SU-DHL-6 (cell line): Measurements from ENCODE around the gene ASB13.

Source experiments
- H2AFZ ChIP-seq: fragments of 200-600 bp; sonication (generic); 2 replicates; pipeline ENCODE4 v1.6.1; 2014; ENCODE audit warnings: low read depth, mild to moderate bottlenecking, moderate library complexity, mixed read lengths, antibody characterized with exemption, low read length; ENCODE audit not compliant: severe bottlenecking
- H3F3A ChIP-seq: fragments of 200-600 bp; shearing (Covaris generic); 2 replicates; pipeline ENCODE4 v1.6.0; 2016; ENCODE audit warnings: antibody characterized with exemption, mild to moderate bottlenecking; ENCODE audit not compliant: insufficient read depth
- H3K27ac ChIP-seq: fragments of 200-600 bp; sonication (generic); 2 replicates; pipeline ENCODE4 v1.5.1; 2016; ENCODE audit warnings: low read depth, mild to moderate bottlenecking, low read length, moderate library complexity, mixed read lengths
- H3K27me3 ChIP-seq: fragments of 200-600 bp; sonication (generic), shearing (Covaris generic); 2 replicates; pipeline ENCODE4 v1.6.0; 2014; ENCODE audit warnings: mild to moderate bottlenecking, low read length
- H3K36me3 ChIP-seq: fragments of 200-600 bp; sonication (generic); 2 replicates; pipeline ENCODE4 v1.6.1; 2014; ENCODE audit warnings: mild to moderate bottlenecking, low read length, mixed read lengths
- H3K4me2 ChIP-seq: fragments of 300-600, 200-600 bp; shearing (Covaris generic), sonication (generic); 2 replicates; pipeline ENCODE4 v1.6.0; 2014; ENCODE audit warnings: low read length, low read depth, mild to moderate bottlenecking; ENCODE audit not compliant: poor library complexity, severe bottlenecking
- H3K4me3 ChIP-seq: fragments of 200-600 bp; sonication (generic); 2 replicates; pipeline ENCODE4 v1.5.1; 2014; ENCODE audit warnings: antibody characterized with exemption, low read length, mild to moderate bottlenecking, mixed read lengths; ENCODE audit not compliant: insufficient read depth, poor library complexity, severe bottlenecking
- H3K79me2 ChIP-seq: fragments of 200-600 bp; sonication (generic); 2 replicates; pipeline ENCODE4 v1.6.1; 2014; ENCODE audit warnings: mild to moderate bottlenecking, low read length, moderate library complexity; ENCODE audit not compliant: insufficient read depth
- H3K9ac ChIP-seq: fragments of 200-600 bp; sonication (generic); 2 replicates; pipeline ENCODE4 v1.7.0; 2014; ENCODE audit warnings: mild to moderate bottlenecking, low read length
- H3K9me2 ChIP-seq: fragments of 200-600 bp; sonication (generic); replicated peaks from 2 replicates; pipeline ENCODE4 v1.6.1; 2014; ENCODE audit warnings: low read length; ENCODE audit not compliant: insufficient read depth
- H3K9me3 ChIP-seq: fragments of 200-600 bp; sonication (generic); 2 replicates; pipeline ENCODE4 v1.6.1; 2014; ENCODE audit warnings: low read length, mixed read lengths; ENCODE audit not compliant: insufficient read depth
- H4K20me1 ChIP-seq: fragments of 200-600 bp; sonication (generic); 2 replicates; pipeline ENCODE4 v1.6.1; 2014; ENCODE audit warnings: low read depth, mild to moderate bottlenecking, antibody characterized with exemption, low read length, moderate library complexity, mixed read lengths
- CTCF ChIP-seq: fragments of 200-600 bp; sonication (generic); IDR thresholded peaks from one replicate; pipeline ENCODE4 v1.5.1; 2017; ENCODE audit warnings: antibody characterized with exemption, mild to moderate bottlenecking, low read length, moderate library complexity; ENCODE audit not compliant: insufficient read depth, poor library complexity, severe bottlenecking
- EZH2phosphoT487 ChIP-seq: fragments of 200-600 bp; sonication (generic), shearing (Covaris generic); conservative IDR thresholded peaks from 2 replicates; pipeline ENCODE4 v1.6.1; 2018; ENCODE audit warnings: mild to moderate bottlenecking, antibody characterized with exemption, low read length, moderate library complexity, mixed read lengths

The ASB13 gene

GRCh38 chr10:5647507-5648240, 18.7 kb downstream of the ASB13 start:
- Histone ChIP-seq H3K4me3 (no peak overlapping the region), H3K27me3 (no peaks in the 10 kb centered on the region), H3K9ac (no peak overlapping the region), H3K79me2 (no peaks in the 10 kb centered on the region), H3K9me2 (no peaks in the 10 kb centered on the region), H4K20me1 (no peaks in the 10 kb centered on the region), H3K4me2 (no peak overlapping the region), H3F3A (no peaks in the 10 kb centered on the region), H3K27ac (no peak overlapping the region), H3K9me3 (no peaks in the 10 kb centered on the region), H3K36me3 (no peaks in the 10 kb centered on the region; the same call in 1 of the 2 replicates), H2AFZ (no peak overlapping the region)
- TF ChIP-seq EZH2phosphoT487 (no peak), CTCF (no peak)

GRCh38 chr10:5645944-5646617, 20.3 kb downstream of the ASB13 start:
- no peaks in the 10 kb centered on the region for H3K79me2 ChIP-seq
- TF ChIP-seq EZH2phosphoT487 = no peak
- TF ChIP-seq CTCF = no peak
- H3K4me2 ChIP-seq = peak overlapping the region; percentile 18
- 0 out of 2 replicates have a peak overlapping the region, but pooled peaks have one; percentile 11 for H3K9ac ChIP-seq
- H2AFZ ChIP-seq = no peak overlapping the region
- H4K20me1 ChIP-seq = no peaks in the 10 kb centered on the region
- no peaks in the 10 kb centered on the region for H3K27me3 ChIP-seq
- H3K36me3 ChIP-seq = no peaks in the 10 kb centered on the region; the same call in 1 of the 2 replicates
- peak overlapping the region; percentile 25 for H3K27ac ChIP-seq
- no peak overlapping the region for H3K4me3 ChIP-seq
- no peaks in the 10 kb centered on the region for H3K9me3 ChIP-seq
- H3F3A ChIP-seq = no peaks in the 10 kb centered on the region
- no peaks in the 10 kb centered on the region for H3K9me2 ChIP-seq

DNA sequence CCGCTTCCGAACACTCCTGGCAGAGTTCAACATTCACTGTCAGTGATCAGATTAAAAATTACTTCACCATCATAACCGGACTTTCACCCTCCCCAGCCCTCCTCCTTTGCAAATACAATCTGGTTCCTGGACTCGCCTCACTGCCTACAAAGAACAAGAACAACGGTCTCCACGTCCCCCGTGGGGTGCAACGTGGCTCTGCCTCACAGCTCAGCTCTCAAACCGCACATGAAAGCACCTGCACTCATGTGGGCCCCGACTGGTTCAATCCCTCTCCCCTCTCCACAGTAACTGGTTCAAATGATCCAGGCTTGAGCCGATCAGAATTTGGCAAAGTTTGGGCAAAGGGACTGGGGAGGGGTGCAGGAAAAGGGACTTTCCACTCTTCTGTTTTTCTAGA, 21.0 kb downstream of the ASB13 start:
- Histone ChIP-seq H3K9me3 (no peaks in the 10 kb centered on the region), H3K4me2 (no peak overlapping the region), H3K4me3 (no peak overlapping the region)

More for the DNA sequence above, 21.0 kb downstream of the ASB13 start:
- Histone ChIP-seq H3F3A (no peaks in the 10 kb centered on the region), H3K79me2 (no peaks in the 10 kb centered on the region), H4K20me1 (no peaks in the 10 kb centered on the region), H3K9ac (0 out of 2 replicates have a peak overlapping the region, but pooled peaks have one; percentile 11), H2AFZ (no peak overlapping the region), H3K36me3 (no peaks in the 10 kb centered on the region; the same call in 1 of the 2 replicates), H3K9me2 (no peaks in the 10 kb centered on the region), H3K27ac (peak overlapping the region; percentile 25; the same call in 1 of the 2 replicates), H3K27me3 (no peaks in the 10 kb centered on the region)
- no peak for TF ChIP-seq CTCF
- no peak for TF ChIP-seq EZH2phosphoT487
